Middle frontal gyrus (tissue), 1 donor: ENCODE measurements around the gene TRIM62.

Experiments used
- DNase-seq: peaks from one replicate; pipeline ENCODE4 v3.0.0-alpha.2; 2015; ENCODE audit warnings: low spot score; ENCODE audit errors: extremely low spot score

Gene TRIM62

DNA sequence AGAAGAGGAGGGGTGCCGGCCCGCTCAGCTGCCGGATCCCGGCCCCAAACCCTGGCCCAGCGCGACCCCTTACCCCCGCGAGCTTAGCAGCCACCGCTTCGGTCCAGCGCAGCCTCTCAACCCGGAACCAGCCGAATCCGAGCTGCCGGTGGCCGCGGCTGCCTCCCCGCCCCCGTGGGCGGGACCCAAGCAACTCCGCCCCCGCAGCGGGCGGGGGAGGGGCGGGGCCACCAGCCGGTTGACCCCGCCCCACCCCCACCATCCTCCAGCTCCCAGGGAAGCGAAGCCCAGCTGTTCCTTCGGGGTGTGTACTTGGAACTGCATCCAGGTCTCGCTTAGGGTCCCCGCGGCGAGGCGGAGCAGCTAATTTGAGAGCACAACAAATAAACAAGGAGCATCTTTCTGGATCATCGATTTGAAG, at the start of gene TRIM62:
Gene TRIM62 (minus strand): TSS at position 123 of the 421 bp plus-strand sequence. CDS start 611 bp downstream, outside the sequence.
- peak; percentile 82 for DNase-seq

- DNase-seq = no peak
These were observed 49.3 kb upstream of the TRIM62 start for GRCh38 chr1:33231166-33231565.

GRCh38 chr1:33228935-33229487, 47.2 kb upstream of the TRIM62 start:
- peak; percentile 35 for DNase-seq

- no peak for DNase-seq
These were observed 43.7 kb upstream of the TRIM62 start for GRCh38 chr1:33225586-33225985.

- DNase-seq = no peak
These were observed 42.4 kb upstream of the TRIM62 start for GRCh38 chr1:33224166-33224707.

DNA sequence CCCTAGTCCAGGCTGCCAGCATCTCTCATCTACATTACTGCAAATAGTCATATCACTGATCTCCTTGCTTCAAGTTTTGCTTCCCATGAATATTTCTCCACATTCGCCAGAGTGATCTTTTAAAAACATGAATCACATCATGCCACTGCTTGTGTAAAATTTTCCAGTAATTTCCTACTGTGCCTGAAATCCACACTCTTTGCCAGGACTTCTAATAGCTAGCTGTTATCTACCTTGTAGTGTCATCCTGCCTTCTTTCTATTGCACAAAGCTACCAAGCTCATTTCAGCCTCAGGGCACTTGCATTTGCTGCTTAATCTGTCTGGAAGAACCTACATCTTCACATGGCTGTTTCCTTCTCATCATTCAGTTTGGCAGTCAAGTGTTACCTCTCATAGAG, 40.5 kb upstream of the TRIM62 start:
- no peak for DNase-seq

DNA sequence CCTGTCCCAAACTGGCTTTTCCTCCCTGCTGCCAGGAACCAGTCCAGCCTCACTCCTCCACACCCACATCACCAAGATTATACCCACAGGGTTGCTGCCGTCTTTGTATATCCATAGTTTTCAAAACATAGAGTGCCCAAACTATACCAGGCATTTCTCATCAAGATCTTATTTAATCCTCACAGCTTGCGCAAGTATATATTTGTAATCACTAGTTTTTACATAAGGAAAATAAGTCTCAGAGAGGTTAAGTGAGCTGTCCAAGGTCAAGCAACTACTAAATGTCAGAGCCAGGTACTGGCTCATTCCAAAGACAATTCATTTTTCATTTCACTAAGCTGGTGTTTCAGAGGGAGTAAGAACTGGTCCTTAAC, 39.5 kb upstream of the TRIM62 start:
- DNase-seq = no peak

DNA sequence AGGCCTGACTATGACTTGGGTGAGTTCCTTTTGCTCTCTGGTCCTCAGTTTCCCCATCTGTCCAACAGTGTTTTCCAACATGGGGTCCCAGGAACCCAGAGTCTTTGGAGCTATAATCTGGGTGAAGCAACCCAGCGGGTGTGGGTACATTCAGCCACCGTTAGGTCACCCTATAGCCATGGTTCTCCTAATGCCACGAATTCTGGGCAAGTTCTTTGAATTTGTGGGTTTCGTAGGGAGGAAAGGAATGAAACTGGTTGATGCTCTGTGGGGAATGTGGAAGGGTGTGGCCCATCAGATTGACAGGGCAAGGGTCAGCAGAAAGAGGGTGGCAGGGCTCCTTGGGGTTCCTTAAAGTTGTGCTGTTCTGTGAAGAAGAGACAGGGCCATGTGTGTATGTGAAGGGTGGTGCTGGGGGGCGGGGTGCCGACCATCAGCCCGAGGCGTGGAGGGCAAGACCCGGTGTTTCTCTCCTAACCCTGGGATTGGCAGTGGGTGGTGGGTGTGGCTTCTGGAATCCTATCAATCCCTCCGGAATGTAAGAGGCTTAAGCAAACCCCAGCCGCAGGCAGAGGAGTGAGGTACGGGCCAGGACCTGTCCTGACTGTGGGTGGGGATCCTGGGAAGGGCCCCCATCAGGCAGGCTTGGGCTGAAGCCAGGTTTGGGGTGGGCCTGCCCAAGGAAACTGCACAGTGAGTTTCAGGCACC, 39.0 kb upstream of the TRIM62 start:
- DNase-seq = no peak

GRCh38 chr1:33219886-33220661, 38.2 kb upstream of the TRIM62 start:
- DNase-seq = no peak

- DNase-seq = no peak
These were observed 30.1 kb upstream of the TRIM62 start for GRCh38 chr1:33211972-33212371.

- DNase-seq = no peak
These were observed 24.5 kb upstream of the TRIM62 start for GRCh38 chr1:33206340-33206739.

DNA sequence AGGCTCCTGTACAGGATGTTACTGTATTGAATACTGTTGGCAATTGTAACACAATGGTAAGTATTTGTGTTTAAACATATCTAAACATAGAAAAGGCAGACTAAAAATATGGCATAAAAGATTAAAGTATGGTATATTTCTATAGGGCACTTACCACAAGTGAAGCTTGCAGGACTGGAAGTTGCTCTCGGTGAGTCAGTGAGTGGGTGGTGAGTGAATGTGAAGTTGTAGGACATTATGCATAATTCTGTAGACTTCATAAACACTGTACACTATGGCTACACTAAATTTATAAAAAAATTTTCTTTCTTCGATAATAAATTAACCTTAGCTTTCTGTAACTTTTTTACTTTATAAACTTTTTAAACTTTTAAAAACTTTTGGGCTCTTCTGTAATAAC, 13.7 kb upstream of the TRIM62 start:
- DNase-seq = peak; percentile 16

- no peak for DNase-seq
These were observed 10.0 kb upstream of the TRIM62 start for GRCh38 chr1:33191731-33192275.

DNA sequence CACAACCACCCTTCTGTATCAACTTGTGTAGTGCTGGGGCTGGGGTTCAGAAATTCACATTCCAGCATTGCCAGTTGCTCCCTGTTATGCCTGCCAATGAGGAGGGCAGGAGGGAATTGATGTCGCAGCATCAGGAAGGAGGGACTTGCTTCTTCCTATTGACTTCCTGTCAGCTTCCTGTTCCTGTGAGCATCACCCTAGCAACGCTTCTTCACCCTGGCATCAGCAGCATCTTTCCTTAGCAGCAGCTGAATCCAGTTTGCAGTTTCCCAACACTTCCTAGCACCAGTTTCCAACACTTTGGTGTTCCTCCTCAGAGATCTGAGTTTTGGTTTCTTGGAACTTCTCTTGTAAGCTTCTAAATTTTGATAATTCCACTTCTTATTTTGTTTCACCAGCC, 8.9 kb upstream of the TRIM62 start:
- no peak for DNase-seq

- no peak for DNase-seq
These were observed 6.9 kb upstream of the TRIM62 start for GRCh38 chr1:33188572-33189275.

- no peak for DNase-seq
These were observed 5.1 kb upstream of the TRIM62 start for GRCh38 chr1:33186936-33187335.

- DNase-seq = no peak
These were observed 3.7 kb upstream of the TRIM62 start for GRCh38 chr1:33185541-33185940.

- no peak for DNase-seq
These were observed 1.5 kb upstream of the TRIM62 start for GRCh38 chr1:33183306-33183705.

GRCh38 chr1:33182896-33183295, 1.1 kb upstream of the TRIM62 start:
- no peak for DNase-seq

DNA sequence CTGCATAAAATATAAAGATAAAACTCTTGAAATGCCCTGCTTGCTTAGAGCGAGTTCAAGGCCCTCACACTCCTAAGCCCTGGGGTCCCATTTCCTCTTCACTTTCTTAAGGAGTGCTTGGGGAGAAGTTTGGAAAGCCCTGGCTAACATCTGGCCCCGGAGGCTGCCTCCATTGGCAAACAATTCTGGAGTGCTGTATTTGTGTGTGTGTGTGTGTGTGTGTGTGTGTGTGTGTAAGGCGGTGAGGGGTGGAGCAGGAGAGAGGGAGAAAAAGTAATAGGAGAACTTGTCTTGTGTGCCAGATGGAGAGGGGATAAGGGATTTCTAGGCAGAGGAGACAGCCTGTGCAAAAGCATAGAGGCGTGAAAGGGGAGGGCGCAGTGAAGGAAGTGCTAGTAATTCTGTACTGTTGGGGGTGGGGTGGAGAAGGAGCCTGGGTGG, 578 bp upstream of the TRIM62 start:
- DNase-seq = no peak
